NCI-H1092 treated with DMSO at 0.1 percent for 48 hours (cell line): ENCODE results near the gene NCKIPSD.
"Not testable (repeated sequence)": the region's sequence is repeated elsewhere in the genome, so short reads cannot be mapped to it uniquely, and the experiment has no call there.

Source experiments
- DNase-seq: peaks from one replicate; lab custom pipeline; 2025; lab: John Stamatoyannopoulos, UW

NCKIPSD gene

DNA sequence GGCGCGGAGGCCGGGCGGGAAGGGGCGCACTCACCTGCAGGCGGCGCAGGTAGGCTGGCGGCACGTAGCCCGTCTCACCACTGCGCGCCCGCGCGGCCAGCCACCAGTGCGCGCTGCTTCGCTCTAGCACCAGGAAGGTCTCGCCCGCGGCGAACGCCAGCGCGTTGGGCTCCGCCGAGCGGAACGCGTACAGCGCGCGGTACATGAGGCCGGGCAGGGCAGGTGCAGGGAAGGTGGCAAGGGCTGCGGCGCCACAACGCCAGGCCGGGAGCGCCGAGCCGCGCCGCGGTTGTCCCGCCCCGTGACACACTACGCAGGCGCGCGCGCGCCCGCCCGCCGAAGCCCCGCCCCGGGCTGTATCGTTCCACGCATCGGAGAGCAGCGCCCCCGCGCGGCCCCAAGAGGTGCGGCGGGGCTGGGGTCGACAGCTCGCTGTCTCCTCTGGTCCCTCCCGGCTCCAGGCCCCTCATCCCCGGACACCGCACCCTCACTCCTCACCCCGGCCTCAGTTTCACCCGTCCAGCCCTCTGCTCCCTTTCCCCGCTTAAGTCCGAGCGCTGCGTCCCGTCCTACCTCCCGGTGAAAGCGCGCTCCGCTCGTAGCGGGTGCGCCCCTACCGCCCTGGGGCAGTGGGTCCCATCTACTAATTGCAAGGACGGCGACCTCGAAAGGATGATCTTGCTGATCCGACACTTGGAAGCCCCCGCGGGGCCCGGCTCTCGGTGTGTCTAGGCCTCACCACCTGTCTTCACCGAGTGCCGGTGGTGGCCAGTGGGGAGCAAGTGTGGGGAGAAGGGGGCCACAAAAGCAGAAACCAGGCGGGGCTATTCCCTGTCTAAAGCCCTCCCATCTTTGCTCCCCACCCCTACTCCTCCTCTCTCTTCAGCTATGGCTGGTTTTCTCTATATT, at the start of gene NCKIPSD:
NCKIPSD (minus strand) TSS at position 313 of the 909 bp plus-strand sequence; CDS start at position 205, 108 bp downstream.
- DNase-seq, result peak; percentile 63

DNA sequence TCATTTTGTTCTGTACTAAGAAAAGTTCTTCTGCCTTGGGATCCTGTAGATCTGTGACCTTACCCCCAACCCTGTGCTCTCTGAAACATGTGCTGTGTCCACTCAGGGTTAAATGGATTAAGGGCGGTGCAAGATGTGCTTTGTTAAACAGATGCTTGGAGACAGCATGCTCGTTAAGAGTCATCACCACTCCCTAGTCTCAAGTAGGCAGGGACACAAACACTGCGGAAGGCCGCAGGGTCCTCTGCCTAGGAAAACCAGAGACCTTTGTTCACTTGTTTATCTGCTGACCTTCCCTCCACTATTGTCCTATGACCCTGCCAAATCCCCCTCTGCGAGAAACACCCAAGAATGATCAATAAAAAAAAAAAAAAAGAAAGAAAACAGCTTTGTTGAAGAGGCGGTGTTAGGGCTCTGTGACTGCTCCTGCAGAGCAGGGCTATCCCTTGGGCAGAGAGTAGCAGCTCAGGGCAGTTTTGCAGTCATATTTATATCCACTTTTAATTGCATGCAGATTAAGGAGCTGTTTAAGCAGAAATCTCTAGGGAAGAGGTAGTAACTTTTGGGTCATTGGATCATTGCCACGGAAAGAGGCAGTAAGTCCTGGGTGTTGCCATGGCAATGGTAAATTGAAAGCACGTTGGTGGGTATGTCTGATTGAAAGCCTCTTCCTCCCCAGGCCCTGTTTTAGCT, 49.5 kb upstream of the NCKIPSD start:
- not testable (repeated sequence) for DNase-seq

DNA sequence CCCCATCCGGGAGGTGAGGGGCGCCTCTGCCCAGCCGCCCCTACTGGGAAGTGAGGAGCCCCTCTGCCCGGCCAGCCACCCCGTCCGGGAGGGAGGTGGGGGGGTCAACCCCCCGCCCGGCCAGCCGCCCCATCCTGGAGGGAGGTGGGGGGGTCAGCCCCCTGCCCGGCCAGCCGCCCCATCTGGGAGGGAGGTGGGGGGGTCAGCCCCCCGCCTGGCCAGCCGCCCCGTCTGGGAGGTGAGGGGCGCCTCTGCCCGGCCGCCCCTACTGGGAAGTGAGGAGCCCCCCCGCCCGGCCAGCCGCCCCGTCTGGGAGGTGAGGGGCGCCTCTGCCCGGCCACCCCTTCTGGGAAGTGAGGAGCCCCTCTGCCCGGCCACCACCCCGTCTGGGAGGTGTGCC, 48.8 kb upstream of the NCKIPSD start:
- DNase-seq, result not testable (repeated sequence)

DNA sequence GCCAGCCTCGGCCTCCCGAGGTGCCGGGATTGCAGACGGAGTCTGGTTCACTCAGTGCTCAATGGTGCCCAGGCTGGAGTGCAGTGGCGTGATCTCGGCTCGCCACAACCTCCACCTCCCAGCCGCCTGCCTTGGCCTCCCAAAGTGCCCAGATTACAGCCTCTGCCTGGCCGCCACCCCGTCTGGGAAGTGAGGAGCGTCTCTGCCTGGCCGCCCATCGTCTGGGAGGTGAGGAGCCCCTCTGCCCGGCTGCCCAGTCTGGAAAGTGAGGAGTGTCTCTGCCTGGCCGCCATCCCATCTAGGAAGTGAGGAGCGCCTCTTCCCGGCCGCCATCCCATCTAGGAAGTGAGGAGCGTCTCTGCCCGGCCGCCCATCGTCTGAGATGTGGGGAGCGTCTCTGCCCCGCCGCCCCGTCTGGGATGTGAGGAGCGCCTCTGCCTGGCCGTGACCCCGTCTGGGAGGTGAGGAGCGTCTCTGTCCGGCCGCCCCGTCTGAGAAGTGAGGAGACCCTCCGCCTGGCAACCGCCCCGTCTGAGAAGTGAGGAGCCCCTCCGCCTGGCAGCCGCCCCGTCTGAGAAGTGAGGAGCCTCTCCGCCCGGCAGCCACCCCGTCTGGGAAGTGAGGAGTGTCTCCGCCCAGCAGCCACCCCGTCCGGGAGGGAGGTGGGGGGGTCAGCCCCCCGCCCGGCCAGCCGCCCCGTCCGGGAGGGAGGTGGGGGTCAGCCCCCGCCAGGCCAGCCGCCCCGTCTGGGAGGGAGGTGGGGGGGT, 48.2 kb upstream of the NCKIPSD start:
- not testable (repeated sequence) for DNase-seq

DNA sequence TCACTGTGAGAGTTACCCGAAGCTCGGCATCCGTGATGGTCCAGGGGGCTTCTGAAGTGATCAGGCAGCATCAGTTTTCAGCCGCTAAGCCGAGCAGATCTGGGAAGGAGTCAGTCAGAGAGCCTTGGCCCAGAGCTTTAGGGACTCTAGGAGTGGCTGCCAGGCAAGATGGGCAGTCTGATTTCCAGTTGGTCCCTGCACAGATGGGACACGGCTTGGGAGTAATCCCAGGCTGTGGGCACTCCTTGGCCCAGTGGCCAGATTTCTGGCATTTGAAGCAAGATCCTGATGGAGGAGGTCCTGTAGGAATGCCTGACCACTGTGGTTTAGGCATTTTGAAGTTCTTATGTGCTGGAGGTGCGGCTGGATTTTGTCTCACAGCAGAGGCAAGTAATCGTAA, 41.8 kb upstream of the NCKIPSD start:
- DNase-seq, result no peak

DNA sequence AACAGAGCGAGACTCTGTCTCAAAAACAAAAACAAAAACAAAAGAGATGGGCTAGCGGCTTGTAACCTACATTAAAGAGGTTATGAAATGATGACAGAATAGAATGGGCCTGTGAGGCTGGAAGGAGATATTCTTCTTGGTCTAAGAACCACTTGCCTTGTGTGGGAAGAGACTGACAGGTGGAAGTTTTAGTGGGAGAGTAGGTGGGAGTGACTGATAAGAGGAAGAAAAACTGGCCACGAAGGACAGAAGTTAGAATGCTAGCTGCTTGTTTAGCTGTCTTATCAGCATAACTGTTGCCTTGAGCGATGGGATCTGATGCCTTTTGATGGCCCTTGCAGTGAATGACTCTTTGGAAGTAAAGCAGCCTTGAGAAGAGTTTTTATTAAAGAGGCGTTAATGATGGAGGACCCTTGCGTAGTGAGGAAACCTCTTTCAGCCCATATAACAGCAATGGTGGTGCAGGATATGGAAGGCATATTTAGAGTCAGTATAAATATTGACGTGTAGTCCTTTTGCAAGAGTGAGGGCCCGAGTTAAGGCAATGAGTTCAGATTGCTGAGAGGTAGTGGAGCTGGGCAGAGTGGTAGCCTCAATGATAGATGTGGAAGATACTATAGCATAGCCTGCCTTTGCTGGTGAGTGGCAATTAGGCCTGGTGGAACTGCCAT, 39.6 kb upstream of the NCKIPSD start:
- DNase-seq, result not testable (repeated sequence)

DNA sequence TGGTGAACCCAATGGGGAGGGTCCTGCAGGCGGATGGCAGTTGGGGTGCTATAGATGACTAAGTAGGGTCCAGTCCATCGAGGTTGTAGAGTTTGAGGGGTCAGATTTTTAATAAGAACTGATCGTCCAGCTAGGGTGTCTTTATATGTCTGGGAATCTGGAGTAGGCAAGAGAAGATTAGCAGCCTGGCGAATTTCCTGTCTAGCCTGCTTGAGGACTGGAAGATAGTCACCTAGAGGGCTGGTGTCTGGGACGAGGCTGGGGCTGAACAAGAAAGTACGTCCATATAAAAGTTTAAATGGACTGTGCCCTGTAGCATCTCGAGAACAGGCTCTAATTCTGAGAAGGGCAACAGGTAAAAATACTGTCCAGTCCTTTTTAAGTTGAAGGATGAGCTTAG, 38.0 kb upstream of the NCKIPSD start:
- DNase-seq, result no peak

DNA sequence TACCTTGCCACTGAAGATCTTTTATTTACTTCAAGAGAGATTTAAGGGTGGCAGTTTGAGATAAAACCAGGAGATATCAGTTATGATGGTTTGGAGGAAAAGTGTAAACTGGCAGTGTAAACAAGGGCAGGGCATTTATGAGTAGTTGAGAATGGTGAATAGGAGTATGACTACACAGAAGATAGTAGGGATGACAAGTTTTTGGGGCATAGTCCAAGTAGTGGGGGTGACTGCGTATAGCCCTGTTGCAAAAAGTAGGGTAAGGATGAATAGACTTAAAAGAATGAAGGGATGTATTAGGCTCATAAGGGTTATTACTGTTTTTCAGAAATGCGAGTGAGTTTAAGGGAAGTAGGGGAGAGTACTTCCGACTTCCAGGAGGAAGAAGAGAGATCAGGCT, 37.6 kb upstream of the NCKIPSD start:
- not testable (repeated sequence) for DNase-seq

DNA sequence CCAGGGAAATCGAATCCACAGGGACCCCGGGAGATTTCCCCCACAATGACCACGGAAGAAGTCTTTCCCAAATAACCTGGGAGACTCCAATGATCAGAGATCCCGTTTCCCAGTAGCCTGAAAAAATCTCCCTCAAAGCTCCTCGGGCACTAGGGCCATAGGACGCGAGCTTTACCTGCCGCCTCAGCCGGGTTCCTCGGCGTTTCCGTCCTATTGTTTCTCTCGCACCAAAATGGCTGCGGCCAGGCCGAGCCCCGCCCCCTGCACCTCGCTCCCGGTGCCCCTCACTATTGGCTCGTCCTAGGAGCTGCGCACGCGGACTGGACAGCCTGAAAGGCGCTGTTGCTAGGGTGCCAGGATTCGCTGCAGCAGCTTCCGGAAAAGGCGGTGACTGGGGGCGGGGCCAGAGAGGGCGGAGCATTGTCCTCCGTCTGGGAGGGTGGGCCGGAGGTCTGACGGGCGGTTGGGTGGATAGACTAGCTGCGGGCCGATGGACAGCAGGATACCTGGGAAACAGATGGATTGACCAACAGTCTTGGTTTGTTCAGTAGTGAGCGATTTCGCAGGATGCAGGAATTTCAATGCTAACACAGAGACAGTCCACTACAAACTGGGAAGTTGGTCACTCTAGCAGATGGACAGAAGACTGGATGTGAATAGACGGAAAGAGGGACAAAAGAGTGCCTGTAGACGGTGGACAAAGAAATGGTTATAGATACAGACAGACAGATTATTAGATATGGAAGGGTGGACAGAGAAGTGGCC, 31.4 kb upstream of the NCKIPSD start, which contains the start of gene IP6K2:
IP6K2 (minus strand) TSS at position 240 of the 765 bp plus-strand sequence. CDS start 21,930 bp downstream, outside the sequence.
- peak; percentile 96 for DNase-seq

DNA sequence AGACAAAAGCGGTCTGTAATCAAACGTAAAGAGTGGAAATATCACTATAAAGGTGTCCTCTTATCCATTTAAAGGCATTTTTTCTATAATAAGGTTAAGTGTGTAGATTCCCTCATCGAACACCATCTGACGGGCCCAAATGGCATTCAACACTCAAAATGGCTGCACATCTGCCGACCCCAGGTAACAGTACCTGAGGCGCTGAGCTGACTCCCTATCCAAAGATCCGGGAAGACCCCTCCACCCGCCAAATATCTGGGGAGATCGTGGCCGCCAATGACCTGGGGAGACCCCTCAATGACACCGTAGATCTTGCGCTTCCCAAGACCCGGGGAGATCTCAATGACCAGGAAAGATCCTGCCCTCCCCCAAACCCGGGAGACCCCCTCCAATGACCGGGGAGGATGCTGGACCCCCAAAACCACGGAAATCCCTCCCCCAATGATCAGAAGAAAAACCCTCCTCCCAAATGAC, 30.8 kb upstream of the NCKIPSD start:
- peak; percentile 40 for DNase-seq

DNA sequence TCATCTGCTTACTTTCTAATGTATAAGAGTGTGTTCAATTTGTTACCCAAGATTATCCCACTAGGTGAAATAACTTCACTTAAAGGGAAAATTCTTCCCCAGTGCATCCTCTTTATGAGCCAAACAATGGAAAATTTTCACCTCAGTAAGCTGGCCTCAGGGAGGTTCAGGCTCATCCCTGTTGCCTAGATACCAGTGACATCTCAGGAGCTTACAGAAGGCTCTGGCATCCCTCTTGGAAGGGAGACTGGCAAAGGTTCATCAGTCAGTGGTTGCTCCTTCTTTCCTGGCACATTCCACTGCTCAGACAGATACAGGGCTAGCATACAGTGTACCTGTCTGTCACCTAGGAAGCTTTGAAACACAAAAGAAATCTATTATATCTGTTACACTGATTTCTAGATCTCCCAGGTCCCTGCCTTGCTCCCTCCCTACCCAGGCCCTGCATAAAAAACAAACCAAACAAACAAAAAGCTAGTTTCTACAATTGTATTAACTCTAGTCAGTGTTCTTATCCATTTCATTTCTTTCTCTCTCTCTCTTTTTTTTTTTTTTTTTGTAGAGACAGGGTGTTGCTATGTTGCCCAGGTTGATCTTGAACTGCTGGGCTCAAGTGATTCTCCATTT, 29.6 kb upstream of the NCKIPSD start:
- DNase-seq, result no peak

DNA sequence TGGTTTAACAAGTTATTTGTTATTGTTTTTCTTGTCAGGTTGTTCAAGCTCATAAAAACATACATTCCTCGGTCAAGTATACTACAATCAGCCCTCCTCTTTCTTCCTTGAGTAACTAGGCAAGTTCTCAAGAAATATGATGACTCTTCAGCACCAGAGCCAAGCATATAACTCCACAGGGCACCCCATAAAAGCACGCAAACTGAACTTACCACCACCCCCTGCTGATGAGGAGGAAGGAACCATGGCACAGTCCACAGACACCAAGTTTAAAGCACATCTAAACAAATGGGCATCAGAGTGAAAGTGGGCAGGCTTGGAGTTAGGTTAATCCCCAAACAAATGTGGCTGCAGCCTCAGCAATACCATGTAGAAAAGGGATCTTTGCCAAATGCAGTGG, 26.0 kb upstream of the NCKIPSD start:
- no peak for DNase-seq

DNA sequence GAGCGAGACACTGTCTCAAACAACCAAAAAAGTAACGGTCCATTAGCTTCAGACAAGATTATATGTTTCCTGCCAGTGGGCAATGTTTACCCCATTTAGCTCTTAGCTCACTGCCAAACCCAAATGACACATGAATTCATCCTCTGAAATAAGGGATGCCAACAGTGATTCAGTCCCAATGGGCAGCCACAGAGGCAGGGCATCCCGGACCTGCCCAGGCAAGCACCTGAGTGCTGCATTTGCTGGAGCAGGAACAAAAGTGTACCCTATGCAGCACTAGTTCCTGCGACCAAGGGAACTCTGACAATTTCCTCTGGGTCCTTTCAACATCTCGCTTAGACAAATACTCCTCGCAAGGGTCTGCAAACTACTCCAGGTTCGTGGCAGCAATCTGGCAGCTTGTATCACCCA, 23.3 kb upstream of the NCKIPSD start:
- no peak for DNase-seq

DNA sequence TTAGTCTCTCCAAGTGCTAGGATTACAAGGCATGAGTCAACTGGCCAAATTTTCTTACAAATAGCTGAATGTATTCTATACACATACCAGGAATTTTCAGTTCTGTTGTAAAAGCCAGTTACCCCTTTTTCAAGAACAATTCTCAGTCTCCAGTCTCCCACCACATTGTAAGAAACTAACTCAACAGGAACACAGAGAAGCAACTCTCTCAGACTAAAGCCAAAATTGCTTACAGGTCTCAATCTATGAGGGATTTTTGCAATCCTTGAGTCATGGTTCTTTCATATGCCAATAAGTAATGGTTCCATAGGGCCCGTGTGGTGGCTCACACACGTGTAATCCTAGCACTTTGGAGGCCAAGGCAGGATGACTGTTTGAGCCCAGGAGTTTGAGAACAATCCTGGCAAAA, 22.8 kb upstream of the NCKIPSD start:
- DNase-seq, result no peak

DNA sequence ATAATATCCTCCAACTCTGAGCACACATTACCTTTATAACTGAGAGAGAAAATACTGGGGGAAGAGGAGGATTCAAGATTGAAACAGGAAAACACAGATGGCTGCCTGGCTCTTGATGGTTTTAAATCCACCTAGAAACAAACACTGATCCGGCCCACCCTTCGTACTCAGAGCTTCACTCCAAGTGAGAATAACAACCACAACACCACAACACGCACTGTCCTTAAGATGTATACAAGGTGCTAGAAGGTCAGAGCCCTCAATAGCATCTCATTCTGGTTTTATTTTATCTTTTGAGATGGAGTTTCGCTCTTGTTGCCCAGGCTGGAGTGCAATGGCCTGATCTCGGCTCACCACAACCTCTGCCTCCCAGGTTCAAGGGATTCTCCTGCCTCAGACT, 21.4 kb upstream of the NCKIPSD start:
- no peak for DNase-seq

DNA sequence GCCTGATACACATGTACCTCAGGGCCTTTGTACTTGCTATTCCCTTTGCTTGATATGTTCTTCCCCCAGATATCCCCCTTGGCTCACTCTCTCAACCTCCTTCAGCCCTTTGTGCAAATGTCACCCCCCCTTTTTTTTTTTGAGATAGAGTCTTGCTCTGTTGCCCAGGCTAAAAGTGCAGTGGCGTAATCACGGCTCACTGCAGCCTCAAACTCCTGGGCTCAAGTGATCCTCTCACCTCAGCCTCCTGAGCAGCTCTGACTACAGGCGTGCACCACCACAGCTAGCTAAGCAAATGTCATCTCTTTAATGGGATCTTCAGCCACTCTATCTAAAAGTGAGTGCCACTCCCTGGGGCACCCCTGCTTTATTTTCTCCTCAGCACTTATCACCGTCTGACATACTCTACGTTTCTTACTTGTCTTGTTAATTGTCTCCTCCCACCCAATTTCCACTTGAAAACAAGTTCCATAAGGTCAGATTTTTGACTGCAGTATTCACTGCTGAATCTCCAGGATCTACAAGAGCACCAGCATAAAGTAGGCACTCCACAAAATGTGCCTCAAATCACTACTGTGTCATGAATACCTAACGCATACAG, 16.7 kb upstream of the NCKIPSD start:
- no peak for DNase-seq

DNA sequence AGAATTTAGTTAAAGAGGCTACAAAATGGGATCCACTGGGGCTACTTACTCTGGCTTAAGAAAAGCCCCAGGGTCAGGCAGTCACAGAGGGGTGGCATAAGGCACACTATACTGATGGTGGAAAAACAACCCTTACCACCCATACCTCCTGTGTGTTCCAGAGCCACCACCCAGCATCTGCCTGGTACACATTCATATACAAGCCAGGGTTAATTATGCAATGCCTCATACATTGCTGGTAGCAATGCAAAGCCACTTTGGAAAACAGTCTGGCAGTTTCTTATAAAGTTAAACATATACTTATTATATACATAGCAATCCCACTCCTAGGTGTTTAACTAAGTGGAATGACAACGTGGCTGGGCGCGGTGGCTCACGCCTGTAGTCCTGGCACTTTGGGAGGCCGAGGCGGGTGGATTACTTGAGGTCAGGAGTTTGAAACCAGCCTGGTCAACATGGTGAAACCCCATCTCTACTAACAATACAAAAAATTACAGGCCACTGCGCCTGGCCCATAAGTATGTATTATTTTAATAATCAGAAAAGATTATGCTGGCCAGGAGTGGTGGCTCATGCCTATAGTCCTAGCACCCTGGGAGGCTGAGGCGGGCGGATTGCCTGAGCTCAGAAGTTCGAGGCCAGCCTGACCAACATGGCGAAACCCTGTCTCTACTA, 15.2 kb upstream of the NCKIPSD start:
- DNase-seq, result no peak

DNA sequence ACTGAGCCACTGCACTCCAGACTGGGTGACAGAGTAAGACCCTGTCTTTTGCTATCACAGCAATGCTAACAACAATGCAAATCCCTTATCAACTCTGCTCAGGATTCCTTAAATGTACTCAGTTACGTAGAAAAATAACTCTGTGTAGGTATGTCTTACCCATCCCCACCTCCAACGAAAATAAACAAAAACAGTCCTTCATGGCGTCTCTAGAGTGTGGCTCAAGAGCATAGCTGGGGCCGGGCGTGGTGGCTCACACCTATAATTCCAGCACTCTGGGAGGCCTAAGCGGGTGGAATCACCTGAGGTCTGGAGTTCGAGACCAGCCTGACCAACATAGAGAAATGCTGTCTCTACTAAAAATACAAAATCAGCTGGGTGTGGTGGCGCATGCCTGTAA, 13.2 kb upstream of the NCKIPSD start:
- DNase-seq, result no peak

DNA sequence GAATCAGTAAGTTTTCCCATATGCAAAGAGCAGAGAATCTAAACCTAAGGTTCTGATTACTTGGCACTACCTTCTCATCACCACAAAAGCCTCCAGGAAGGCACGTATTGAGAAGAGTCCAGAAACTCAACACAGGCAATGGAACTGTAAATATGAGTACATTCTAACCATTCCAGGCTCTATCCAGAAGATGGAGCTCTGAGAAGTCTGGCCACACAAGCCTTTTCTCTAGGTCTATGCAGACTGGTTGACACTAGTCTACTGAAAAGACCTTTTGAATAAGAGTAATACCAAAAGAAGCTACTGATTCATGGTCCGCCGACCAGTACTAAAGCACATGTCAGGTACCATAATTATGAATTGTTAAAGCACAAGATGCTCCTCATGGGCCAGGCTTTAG, 12.2 kb upstream of the NCKIPSD start:
- no peak for DNase-seq
